ENCODE measurements around the gene MAPRE3. TPM values are rescaled to one million over a fixed set of nuclear protein-coding genes. Genes with fewer than 3 reads are reported as not detected.

Gene MAPRE3
- total and polyA plus RNA-seq, 10 donors = 5.2 to 17.9 (median 11.9) TPM

DNA sequence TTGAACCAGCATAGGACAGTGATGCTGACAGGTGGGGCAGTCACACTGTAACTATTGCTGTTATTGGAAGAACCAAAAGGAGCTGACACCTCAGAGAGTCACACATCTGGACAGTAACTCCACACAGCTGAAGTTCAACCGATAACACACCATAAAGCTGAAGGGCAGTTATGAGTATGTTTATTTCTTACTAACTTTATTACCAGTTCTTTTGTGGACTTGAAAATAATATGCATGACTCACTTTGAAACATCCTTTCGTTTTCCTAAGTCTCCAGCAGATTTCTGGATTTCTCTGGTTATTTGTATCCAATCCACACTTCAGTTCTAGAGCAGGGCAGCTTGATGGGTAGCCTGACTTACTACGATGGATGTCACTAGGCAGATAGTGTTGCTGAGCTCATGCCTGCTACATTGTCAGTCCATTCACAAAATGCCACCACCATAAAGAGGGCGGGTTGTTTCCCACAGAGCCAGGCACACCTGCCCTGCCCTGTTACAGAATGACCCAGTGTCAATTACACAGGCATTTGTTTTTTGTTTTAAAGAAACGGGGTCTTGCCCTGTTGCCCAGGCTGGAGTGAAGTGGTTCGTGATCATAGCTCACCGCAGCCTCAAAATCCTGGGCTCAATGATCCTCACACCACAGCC lies 72.7 kb downstream of the MAPRE3 start:
- H3K27me3 ChIP-seq (replicated peaks in 1 of 7) = no peaks in the 10 kb centered on the region
- H3K36me3 ChIP-seq = peaks cover 0 to 55% (median 33%) of the 10 kb centered on the region in 6 donors
- intact Hi-C loops (cut with DNase I; ENCODE audit: low total_unique reads) = no loop called here
- H3K9me3 ChIP-seq = no peaks in the 10 kb centered on the region
- DNase-seq = peak; percentile 19
- TF ChIP-seq POLR2AphosphoS5 (IDR thresholded peaks at IDR 0.05) = peak in 1 of 3 donors; percentile 13
- TF ChIP-seq, protein P1, sequence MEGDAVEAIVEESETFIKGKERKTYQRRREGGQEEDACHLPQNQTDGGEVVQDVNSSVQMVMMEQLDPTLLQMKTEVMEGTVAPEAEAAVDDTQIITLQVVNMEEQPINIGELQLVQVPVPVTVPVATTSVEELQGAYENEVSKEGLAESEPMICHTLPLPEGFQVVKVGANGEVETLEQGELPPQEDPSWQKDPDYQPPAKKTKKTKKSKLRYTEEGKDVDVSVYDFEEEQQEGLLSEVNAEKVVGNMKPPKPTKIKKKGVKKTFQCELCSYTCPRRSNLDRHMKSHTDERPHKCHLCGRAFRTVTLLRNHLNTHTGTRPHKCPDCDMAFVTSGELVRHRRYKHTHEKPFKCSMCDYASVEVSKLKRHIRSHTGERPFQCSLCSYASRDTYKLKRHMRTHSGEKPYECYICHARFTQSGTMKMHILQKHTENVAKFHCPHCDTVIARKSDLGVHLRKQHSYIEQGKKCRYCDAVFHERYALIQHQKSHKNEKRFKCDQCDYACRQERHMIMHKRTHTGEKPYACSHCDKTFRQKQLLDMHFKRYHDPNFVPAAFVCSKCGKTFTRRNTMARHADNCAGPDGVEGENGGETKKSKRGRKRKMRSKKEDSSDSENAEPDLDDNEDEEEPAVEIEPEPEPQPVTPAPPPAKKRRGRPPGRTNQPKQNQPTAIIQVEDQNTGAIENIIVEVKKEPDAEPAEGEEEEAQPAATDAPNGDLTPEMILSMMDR (IDR thresholded peaks at IDR 0.05 in 8 of 11, conservative IDR thresholded peaks at IDR 0.05 in 3 of 11) = no peak
- no peak overlapping the region for H3K4me3 ChIP-seq
- H3K27ac ChIP-seq = peak overlapping the region in 7 of 8 donors; percentile 65 to 80 (median 75)
- H3K4me1 ChIP-seq = peaks cover 0 to 34% (median 24%) of the 10 kb centered on the region in 6 donors
- WGBS, 5 donors = 89 to 95% (median 91%) methylated on average over 7 of the region's 7 CpGs

DNA sequence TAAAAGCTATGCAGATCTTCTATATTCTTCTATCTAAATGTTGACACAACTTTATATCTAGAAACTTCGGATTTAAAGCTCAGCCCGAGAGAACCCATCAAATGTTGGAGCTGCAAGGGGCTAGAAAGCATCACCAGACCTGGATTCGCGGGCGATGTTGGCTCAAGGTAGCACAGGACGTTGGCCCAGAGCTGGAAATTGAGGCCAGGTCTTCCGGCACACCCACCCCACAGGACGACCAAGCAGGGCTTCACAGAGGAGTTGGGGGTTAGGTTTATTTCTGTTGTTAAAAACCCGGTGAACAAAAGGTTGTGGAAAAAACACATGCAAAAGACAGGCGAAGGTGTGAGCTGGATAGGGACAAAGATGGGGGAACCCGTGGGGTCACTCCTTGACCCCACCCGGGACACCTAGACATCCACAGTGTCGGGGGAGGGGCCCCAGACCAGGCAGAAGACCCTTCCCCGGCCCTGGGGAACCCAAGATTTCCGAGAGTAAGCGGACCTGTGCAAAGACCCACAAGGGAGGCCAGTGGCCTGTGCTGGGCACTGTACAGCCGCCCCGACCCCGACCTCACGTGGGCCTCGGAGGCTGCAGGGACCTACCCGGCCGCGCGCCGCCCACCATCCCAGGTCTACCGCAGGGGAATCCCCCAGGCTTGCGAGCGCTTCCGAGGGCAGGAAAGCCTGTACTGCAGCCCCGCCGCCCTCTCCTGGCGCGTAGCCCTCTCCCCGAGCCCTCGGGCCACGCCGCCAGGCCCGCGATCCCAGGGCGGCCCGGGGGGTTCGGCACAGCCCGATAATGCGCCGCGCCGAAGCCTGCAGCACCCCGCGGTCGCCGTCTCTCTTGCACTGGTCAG lies 79.2 kb downstream of the MAPRE3 start:
- H3K27ac ChIP-seq = peak overlapping the region; percentile 76 to 96 (median 93)
- intact Hi-C loops (cut with DNase I; ENCODE audit: low total_unique reads) = no loop called here
- TF ChIP-seq POLR2A (IDR thresholded peaks at IDR 0.05) (no peak), POLR2AphosphoS5 (IDR thresholded peaks at IDR 0.05) (peak in 1 of 3 donors; percentile 71)
- TF ChIP-seq, protein P1 (IDR thresholded peaks at IDR 0.05 in 8 of 11, conservative IDR thresholded peaks at IDR 0.05 in 3 of 11) = no peak
- 10 to 22% (median 13%) methylated on average over 29 to 52 of the region's 52 CpGs for WGBS, 5 donors
- no peaks in the 10 kb centered on the region for H3K27me3 ChIP-seq (replicated peaks in 1 of 7)
- no peaks in the 10 kb centered on the region for H3K9me3 ChIP-seq
- H3K4me3 ChIP-seq = peak overlapping the region; percentile 81 to 99 (median 86)
- H3K4me1 ChIP-seq = peaks cover 10 to 35% (median 22%) of the 10 kb centered on the region in 6 donors
- H3K36me3 ChIP-seq = peaks cover 0 to 15% (median 6%) of the 10 kb centered on the region in 6 donors
- DNase-seq = peak; percentile 91

DNA sequence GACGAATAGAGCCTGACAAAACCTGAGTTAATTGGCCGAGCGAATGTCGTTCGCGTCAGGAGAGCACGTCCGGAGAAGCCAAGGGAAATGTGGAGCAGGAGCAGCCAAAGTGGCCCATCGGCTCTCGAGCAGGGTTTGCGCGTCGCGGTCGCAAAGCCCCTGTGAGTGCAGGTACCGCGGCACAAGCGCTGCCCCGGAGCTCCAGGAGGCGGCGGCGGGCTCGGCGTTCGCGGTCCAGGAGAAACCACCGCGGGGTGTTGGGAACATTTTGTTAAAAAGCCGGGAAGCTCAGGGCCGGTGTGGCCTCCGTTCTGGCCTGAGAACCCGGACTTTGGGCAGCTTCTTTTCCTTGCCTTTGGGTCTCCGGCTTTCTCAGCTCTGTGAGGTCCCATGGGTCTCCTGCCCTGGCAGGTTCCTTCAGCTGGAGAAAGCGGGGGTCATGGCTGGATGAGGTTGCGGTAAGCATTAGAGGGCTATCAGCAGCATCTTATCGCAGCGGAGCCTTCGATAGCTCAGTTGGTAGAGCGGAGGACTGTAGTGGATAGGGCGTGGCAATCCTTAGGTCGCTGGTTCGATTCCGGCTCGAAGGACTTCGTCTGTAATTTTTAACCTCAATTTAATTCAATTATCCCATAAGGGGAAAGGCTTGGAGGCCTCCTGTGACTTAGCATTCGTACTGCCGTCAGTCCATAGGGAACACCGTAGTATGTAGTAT lies 80.0 kb downstream of the MAPRE3 start:
- no peaks in the 10 kb centered on the region for H3K9me3 ChIP-seq
- H3K4me3 ChIP-seq = peak overlapping the region; percentile 81 to 99 (median 86)
- H3K27me3 ChIP-seq (replicated peaks in 1 of 7) = no peaks in the 10 kb centered on the region
- TF ChIP-seq, protein P1 (IDR thresholded peaks at IDR 0.05 in 8 of 11, conservative IDR thresholded peaks at IDR 0.05 in 3 of 11) = peak; percentile 13 to 66 (median 50)
- peak; percentile 5 to 69 (median 64) for TF ChIP-seq POLR2AphosphoS5 (IDR thresholded peaks at IDR 0.05)
- TF ChIP-seq POLR2A (IDR thresholded peaks at IDR 0.05) = peak in 1 of 3 donors; percentile 71
- H3K36me3 ChIP-seq = peaks cover under 1 to 23% (median 13%) of the 10 kb centered on the region in 6 donors
- DNase-seq = peak; percentile 93
- intact Hi-C loops (cut with DNase I; ENCODE audit: low total_unique reads) = no loop called here
- peaks cover 10 to 35% (median 22%) of the 10 kb centered on the region in 6 donors for H3K4me1 ChIP-seq
- H3K27ac ChIP-seq = peak overlapping the region; percentile 76 to 96 (median 93)
- WGBS, 5 donors = 0 to 1% (median 0%) methylated on average over 23 to 48 of the region's 48 CpGs
